ENCODE measurements around the gene HEBP1. TPM values are rescaled to one million over a fixed set of nuclear protein-coding genes. Genes with fewer than 3 reads are reported as not detected.

The HEBP1 gene
- total and polyA plus RNA-seq, 7 experiments from 2014 or later, result 10.9 to 47.7 (median 16.4) TPM

DNA sequence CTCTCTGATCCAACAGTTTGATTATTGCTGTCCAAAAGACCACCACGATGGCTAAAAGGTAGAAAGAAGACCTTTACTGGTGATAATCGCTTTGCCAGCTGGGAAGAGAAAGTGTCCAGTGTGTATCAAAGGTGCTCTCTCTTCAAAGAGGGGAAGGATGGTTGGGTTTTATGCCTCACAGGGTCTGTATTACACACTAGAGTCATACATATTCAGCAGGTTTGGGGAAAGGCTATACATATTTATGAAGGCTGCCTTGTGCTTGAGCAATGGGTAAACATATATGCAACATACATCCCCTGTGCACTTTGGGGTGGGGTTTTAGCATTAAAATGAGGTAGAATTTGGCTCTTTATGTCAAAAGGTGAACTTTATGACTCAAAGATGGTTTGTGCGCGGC lies 66.3 kb downstream of the HEBP1 start:
- CTCF ChIA-PET, result interaction anchor here (0.6 to 0.7 kb wide), 2 partner anchors 8 to 338 kb away, joined by 3 read pairs; no protein-coding TSS in a partner anchor

DNA sequence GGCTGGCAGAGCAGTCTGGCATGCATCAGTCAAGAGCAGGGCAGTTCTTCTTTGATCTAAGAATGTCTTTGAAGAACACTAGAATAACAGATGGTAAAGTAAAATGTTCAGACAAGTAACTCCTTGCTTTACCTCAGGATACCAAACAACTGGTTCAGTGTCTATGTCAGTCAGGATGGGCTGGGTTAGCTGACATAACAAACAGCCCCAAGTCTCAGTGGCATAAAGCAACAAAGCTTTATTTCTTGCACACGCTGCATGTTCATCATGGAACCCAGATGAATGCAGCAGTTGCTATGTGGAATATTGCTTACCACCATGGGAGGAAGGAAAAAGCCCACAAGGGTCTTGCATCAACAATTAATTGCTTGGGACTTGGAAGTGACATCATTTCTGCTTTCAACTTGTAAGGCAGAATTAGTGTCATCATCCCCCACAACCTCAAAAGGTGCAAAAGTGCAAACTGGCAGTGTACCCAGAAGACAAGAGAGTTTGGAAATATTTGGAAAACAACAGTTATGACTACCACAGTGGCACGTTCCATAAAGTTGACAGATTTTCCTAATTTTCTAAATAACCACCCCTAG lies 69.3 kb downstream of the HEBP1 start:
- ATAC-seq, result no peak
- H3K36me3 Mint-ChIP-seq, result peaks cover 0 to 5% (median 0%) of the 10 kb centered on the region in 5 donors
- H3K4me1 Mint-ChIP-seq, result peaks cover 0 to 11% (median 0%) of the 10 kb centered on the region in 7 donors
- H3K9me3 Mint-ChIP-seq, result no peaks in the 10 kb centered on the region
- Histone ChIP-seq H3K27ac (ENCODE audit: low read depth, low read length) (no peak overlapping the region), H3K4me1 (ENCODE audit: control insufficient read depth in 2 of 2, insufficient read depth in 2 of 2, low read length in 2 of 2) (no peaks in the 10 kb centered on the region), H3K36me3 (ENCODE audit: control insufficient read depth in 2 of 3, insufficient read depth in 3 of 3, low read length in 3 of 3) (no peaks in the 10 kb centered on the region), H3K9me3 (ENCODE audit: control insufficient read depth in 2 of 3, low read length in 3 of 3) (no peaks in the 10 kb centered on the region), H3K27me3 (ENCODE audit: control insufficient read depth in 2 of 2, insufficient read depth in 2 of 2, low read length in 2 of 2) (no peaks in the 10 kb centered on the region), H3K4me3 (ENCODE audit: low read length) (no peak overlapping the region)
- POLR2A ChIA-PET, result no interaction called here
- no peak overlapping the region for H3K4me3 Mint-ChIP-seq
- no peak for DNase-seq
- H3K27ac Mint-ChIP-seq, result no peak overlapping the region
- intact Hi-C loops (cut with micrococcal nuclease), result no loop called here
- CTCF ChIA-PET, result no interaction called here
- H3K27me3 Mint-ChIP-seq, result peaks cover 0 to 8% (median 3%) of the 10 kb centered on the region in 5 donors

More for the DNA sequence above, 66.3 kb downstream of the HEBP1 start:
- Mint-ChIP-seq H3K27ac (no peak overlapping the region), H3K36me3 (peaks cover 0 to 5% (median 0%) of the 10 kb centered on the region in 5 donors), H3K4me1 (peaks cover 0 to 11% (median 0%) of the 10 kb centered on the region in 7 donors), H3K4me3 (no peak overlapping the region), H3K27me3 (peaks cover 0 to 2% (median 0%) of the 10 kb centered on the region in 5 donors), H3K9me3 (no peaks in the 10 kb centered on the region)
- POLR2A ChIA-PET, result no interaction called here
- no peaks in the 10 kb centered on the region for H3K27me3 ChIP-seq (ENCODE audit: control insufficient read depth in 2 of 2, insufficient read depth in 2 of 2, low read length in 2 of 2)
- DNase-seq (no peak), ATAC-seq (no peak)
- H3K4me1 ChIP-seq (ENCODE audit: control insufficient read depth in 2 of 2, insufficient read depth in 2 of 2, low read length in 2 of 2), result no peaks in the 10 kb centered on the region
- H3K27ac ChIP-seq (ENCODE audit: low read depth, low read length), result no peak overlapping the region
- intact Hi-C loops (cut with micrococcal nuclease), result no loop called here
- H3K4me3 ChIP-seq (ENCODE audit: low read length), result no peak overlapping the region
- no peaks in the 10 kb centered on the region for H3K36me3 ChIP-seq (ENCODE audit: control insufficient read depth in 2 of 3, insufficient read depth in 3 of 3, low read length in 3 of 3)
- H3K9me3 ChIP-seq (ENCODE audit: control insufficient read depth in 2 of 3, low read length in 3 of 3), result no peaks in the 10 kb centered on the region

DNA sequence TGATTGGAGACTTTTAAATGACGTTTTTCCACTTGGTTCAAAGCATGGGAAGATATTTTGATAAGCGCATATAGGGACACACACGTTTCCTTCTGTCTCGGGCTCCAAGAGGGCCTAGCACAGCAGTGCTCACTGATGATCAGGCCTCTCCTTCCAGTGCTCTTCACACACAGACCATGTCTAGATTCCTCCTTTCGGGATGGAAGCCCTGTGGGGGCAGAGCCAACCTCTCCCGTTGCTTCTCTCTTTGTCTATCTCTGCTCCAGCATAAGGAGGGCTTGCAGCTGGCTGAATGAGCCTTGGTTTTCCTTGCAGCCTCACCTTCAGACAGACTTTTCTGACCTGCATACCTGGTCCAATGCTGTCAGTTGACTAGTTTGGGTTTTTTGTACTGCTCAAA lies 70.4 kb downstream of the HEBP1 start:
- Mint-ChIP-seq H3K27me3 (peaks cover 0 to 8% (median 6%) of the 10 kb centered on the region in 5 donors), H3K4me1 (peaks cover 0 to 11% (median 0%) of the 10 kb centered on the region in 7 donors), H3K4me3 (no peak overlapping the region), H3K36me3 (peaks cover 0 to 5% (median 0%) of the 10 kb centered on the region in 5 donors), H3K9me3 (no peaks in the 10 kb centered on the region), H3K27ac (no peak overlapping the region)
- H3K4me3 ChIP-seq (ENCODE audit: low read length), result no peak overlapping the region
- H3K36me3 ChIP-seq (ENCODE audit: control insufficient read depth in 2 of 3, insufficient read depth in 3 of 3, low read length in 3 of 3), result no peaks in the 10 kb centered on the region
- no peak overlapping the region for H3K27ac ChIP-seq (ENCODE audit: low read depth, low read length)
- no peaks in the 10 kb centered on the region for H3K9me3 ChIP-seq (ENCODE audit: control insufficient read depth in 2 of 3, low read length in 3 of 3)
- H3K4me1 ChIP-seq (ENCODE audit: control insufficient read depth in 2 of 2, insufficient read depth in 2 of 2, low read length in 2 of 2), result no peaks in the 10 kb centered on the region
- ATAC-seq (no peak), DNase-seq (no peak)
- CTCF ChIA-PET, result interaction anchor here (0.6 kb wide), 1 partner anchor 67 kb away, joined by 4 read pairs; no protein-coding TSS in a partner anchor
- H3K27me3 ChIP-seq (ENCODE audit: control insufficient read depth in 2 of 2, insufficient read depth in 2 of 2, low read length in 2 of 2), result no peaks in the 10 kb centered on the region
- POLR2A ChIA-PET, result no interaction called here
- intact Hi-C loops (cut with micrococcal nuclease), result no loop called here

DNA sequence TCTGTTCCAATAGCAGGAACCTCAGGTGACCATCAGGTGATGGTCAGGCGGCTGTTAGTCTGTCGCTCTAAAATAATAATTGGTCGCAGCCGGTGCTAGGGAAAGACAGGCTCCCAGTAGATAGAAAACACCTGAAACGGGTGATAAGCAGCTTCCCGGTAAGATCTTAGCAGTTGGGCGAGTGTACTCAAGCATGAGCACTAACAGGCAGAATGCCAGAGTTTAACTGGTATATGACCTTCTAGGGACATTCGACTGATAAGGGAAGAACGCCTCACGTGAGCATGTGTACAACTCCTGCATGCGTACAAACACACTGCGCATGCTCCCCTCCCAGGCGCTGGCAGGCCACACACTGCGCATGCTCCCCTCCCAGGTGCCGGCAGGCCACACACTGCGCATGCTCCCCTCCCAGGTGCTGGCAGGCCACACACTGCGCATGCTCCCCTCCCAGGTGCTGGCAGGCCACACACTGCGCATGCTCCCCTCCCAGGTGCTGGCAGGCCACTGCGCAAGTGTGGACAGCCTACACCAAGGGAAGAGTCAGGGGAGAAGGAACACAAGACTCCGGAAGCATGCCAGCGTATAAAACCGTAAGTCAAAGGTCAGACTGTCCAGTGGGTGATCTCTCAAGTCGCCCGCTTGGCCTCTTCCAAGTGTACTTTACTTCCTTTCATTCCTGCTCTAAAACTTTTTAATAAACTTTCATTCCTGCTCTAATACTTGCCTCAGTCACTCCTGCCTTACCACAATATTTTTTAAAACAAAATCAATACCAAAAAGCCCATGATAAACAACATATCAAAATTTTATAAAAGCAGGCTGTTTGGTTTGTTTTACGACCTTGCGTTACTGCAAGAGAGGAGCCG lies 72.6 kb downstream of the HEBP1 start:
- Histone ChIP-seq H3K27me3 (ENCODE audit: control insufficient read depth in 2 of 2, insufficient read depth in 2 of 2, low read length in 2 of 2) (no peaks in the 10 kb centered on the region), H3K36me3 (ENCODE audit: control insufficient read depth in 2 of 3, insufficient read depth in 3 of 3, low read length in 3 of 3) (no peaks in the 10 kb centered on the region), H3K4me3 (ENCODE audit: low read length) (peak overlapping the region; percentile 35), H3K27ac (ENCODE audit: low read depth, low read length) (peak overlapping the region; percentile 21), H3K4me1 (ENCODE audit: control insufficient read depth in 2 of 2, insufficient read depth in 2 of 2, low read length in 2 of 2) (no peaks in the 10 kb centered on the region), H3K9me3 (ENCODE audit: control insufficient read depth in 2 of 3, low read length in 3 of 3) (no peaks in the 10 kb centered on the region)
- peak overlapping the region in 6 of 10 donors; percentile 23 to 85 (median 58) for H3K4me3 Mint-ChIP-seq
- ATAC-seq (peak; percentile 49), DNase-seq (peak in 7 of 9 donors; percentile 22 to 81 (median 46))
- intact Hi-C loops (cut with micrococcal nuclease), result no loop called here
- ChIA-PET POLR2A (interaction anchor here (1.0 kb wide), 1 partner anchor 133 kb away, joined by 3 read pairs; no protein-coding TSS in a partner anchor), CTCF (no interaction called here)
- H3K9me3 Mint-ChIP-seq, result peaks cover 0 to 2% (median 0%) of the 10 kb centered on the region in 11 donors
- peak overlapping the region in 2 of 9 donors; percentile 41 to 73 for H3K27ac Mint-ChIP-seq
- peaks cover 0 to 11% (median 0%) of the 10 kb centered on the region in 7 donors for H3K4me1 Mint-ChIP-seq
- peaks cover 0 to 5% (median 0%) of the 10 kb centered on the region in 5 donors for H3K36me3 Mint-ChIP-seq
- peaks cover 0 to 12% (median 4%) of the 10 kb centered on the region in 5 donors for H3K27me3 Mint-ChIP-seq

DNA sequence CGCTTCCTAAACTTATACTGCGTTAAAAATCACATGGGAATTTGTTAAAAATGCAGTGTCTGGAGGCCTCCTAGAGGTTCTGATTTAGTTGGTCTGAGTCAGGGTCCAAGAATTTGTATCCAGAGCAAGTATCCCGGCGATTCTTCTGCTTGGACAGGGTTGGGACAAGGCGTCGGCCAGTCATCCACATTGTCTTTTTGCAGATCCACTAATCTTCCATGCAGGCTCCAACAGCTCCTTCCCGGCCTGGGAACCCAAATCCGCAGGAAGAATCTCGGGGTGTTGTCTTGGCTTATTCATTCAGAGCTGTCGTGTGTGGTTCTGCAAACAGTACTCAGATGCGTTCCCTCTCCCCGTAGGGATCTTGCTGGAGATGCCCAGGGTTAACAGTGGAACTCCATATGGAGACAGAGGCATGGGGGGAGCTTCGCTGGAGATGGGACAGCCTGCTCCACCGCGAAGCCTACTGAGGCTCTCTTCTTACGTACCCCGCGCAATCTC lies 73.4 kb downstream of the HEBP1 start:
- peaks cover 0 to 2% (median 0%) of the 10 kb centered on the region in 11 donors for H3K9me3 Mint-ChIP-seq
- ChIA-PET CTCF (no interaction called here), POLR2A (interaction anchor here (1.0 kb wide), 1 partner anchor 132 kb away, joined by 3 read pairs; no protein-coding TSS in a partner anchor)
- H3K27me3 Mint-ChIP-seq, result peaks cover 0 to 16% (median 4%) of the 10 kb centered on the region in 5 donors
- no peaks in the 10 kb centered on the region for H3K4me1 ChIP-seq (ENCODE audit: control insufficient read depth in 2 of 2, insufficient read depth in 2 of 2, low read length in 2 of 2)
- H3K27me3 ChIP-seq (ENCODE audit: control insufficient read depth in 2 of 2, insufficient read depth in 2 of 2, low read length in 2 of 2), result no peaks in the 10 kb centered on the region
- H3K4me3 Mint-ChIP-seq, result peak overlapping the region in 1 of 10 donors; percentile 77
- no peak overlapping the region for H3K27ac Mint-ChIP-seq
- H3K36me3 ChIP-seq (ENCODE audit: control insufficient read depth in 2 of 3, insufficient read depth in 3 of 3, low read length in 3 of 3), result no peaks in the 10 kb centered on the region
- intact Hi-C loops (cut with micrococcal nuclease), result no loop called here
- H3K27ac ChIP-seq (ENCODE audit: low read depth, low read length), result no peak overlapping the region
- peaks cover 0 to 11% (median 0%) of the 10 kb centered on the region in 7 donors for H3K4me1 Mint-ChIP-seq
- H3K9me3 ChIP-seq (ENCODE audit: control insufficient read depth in 2 of 3, low read length in 3 of 3), result no peaks in the 10 kb centered on the region
- H3K36me3 Mint-ChIP-seq, result peaks cover 0 to 5% (median 0%) of the 10 kb centered on the region in 5 donors
- H3K4me3 ChIP-seq (ENCODE audit: low read length), result no peak overlapping the region
- ATAC-seq (no peak), DNase-seq (no peak)

DNA sequence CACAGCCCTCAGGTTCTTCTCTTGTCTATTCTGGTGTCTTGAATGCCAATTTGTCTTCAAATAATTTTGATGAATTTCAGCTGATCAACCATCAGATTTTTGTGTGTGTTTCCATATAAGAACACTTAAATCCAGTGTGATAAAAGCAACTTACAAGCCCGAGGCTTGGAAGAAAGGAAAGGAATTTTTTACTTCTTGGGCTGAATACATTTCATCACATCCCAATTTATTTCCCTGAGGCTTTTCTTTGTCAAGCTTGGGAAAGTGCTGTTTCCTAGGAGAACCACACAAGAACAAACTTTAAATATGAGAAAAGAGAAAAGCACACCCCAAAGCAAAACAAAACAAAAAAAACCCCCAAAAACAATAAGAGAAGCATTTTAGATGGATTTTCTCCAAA lies 74.7 kb downstream of the HEBP1 start:
- no peaks in the 10 kb centered on the region for H3K9me3 ChIP-seq (ENCODE audit: control insufficient read depth in 2 of 3, low read length in 3 of 3)
- DNase-seq (no peak), ATAC-seq (no peak)
- intact Hi-C loops (cut with micrococcal nuclease), result no loop called here
- POLR2A ChIA-PET, result no interaction called here
- Mint-ChIP-seq H3K4me3 (no peak overlapping the region), H3K27ac (no peak overlapping the region), H3K9me3 (peaks cover 0 to 2% (median 0%) of the 10 kb centered on the region in 11 donors), H3K4me1 (peaks cover 0 to 5% (median 0%) of the 10 kb centered on the region in 7 donors), H3K27me3 (peaks cover 0 to 16% (median 4%) of the 10 kb centered on the region in 5 donors), H3K36me3 (peaks cover 0 to 2% (median 0%) of the 10 kb centered on the region in 5 donors)
- H3K4me3 ChIP-seq (ENCODE audit: low read length), result no peak overlapping the region
- CTCF ChIA-PET, result interaction anchor here (1.2 kb wide), 1 partner anchor 9 kb away, joined by 4 read pairs; no protein-coding TSS in a partner anchor
- H3K4me1 ChIP-seq (ENCODE audit: control insufficient read depth in 2 of 2, insufficient read depth in 2 of 2, low read length in 2 of 2), result no peaks in the 10 kb centered on the region
- no peaks in the 10 kb centered on the region for H3K27me3 ChIP-seq (ENCODE audit: control insufficient read depth in 2 of 2, insufficient read depth in 2 of 2, low read length in 2 of 2)
- no peak overlapping the region for H3K27ac ChIP-seq (ENCODE audit: low read depth, low read length)
- no peaks in the 10 kb centered on the region for H3K36me3 ChIP-seq (ENCODE audit: control insufficient read depth in 2 of 3, insufficient read depth in 3 of 3, low read length in 3 of 3)
